Measurements from ENCODE around the gene SASH3. TPM values are rescaled to one million over a fixed set of nuclear protein-coding genes. Genes with fewer than 3 reads are reported as not detected.

SASH3 gene
- total RNA-seq, 1 experiment from 2014 or later: not detected

Other genes starting within 250 kb of the SASH3 start
- gene OCRL, start 239.7 kb upstream of the SASH3 start, total RNA-seq (2014; rRNA removed; shearing (Covaris generic); ENCODE audit: low replicate concordance): 26.6 and 27.6 TPM in 2 replicates
- 1.4 and 7.2 TPM in 2 replicates for gene APLN, start 125.0 kb upstream of the SASH3 start, total RNA-seq (2014; rRNA removed; shearing (Covaris generic); ENCODE audit: low replicate concordance)
- gene XPNPEP2, start 41.0 kb upstream of the SASH3 start, total RNA-seq (2014; rRNA removed; shearing (Covaris generic); ENCODE audit: low replicate concordance): not detected in 2 replicates
- gene ZDHHC9, start 63.9 kb downstream of the SASH3 start, total RNA-seq (2014; rRNA removed; shearing (Covaris generic); ENCODE audit: low replicate concordance): 15.5 and 16.0 TPM in 2 replicates
- 15.0 and 15.3 TPM in 2 replicates for gene UTP14A, start 126.2 kb downstream of the SASH3 start, total RNA-seq (2014; rRNA removed; shearing (Covaris generic); ENCODE audit: low replicate concordance)
- gene BCORL1, start 202.7 kb downstream of the SASH3 start, total RNA-seq (2014; rRNA removed; shearing (Covaris generic); ENCODE audit: low replicate concordance): 0.13 and 0.39 TPM in 2 replicates